Natural killer cell treated with Interleukin-12 subunit alpha and Interleukin-12 subunit beta and Interleukin-15 and Interleukin-18, amount 100 ng/mL, for 72 hours (primary cell): Measurements from ENCODE around the gene FAM131A. TPM values are rescaled to one million over a fixed set of nuclear protein-coding genes. Genes with fewer than 3 reads are reported as not detected.

ENCODE experiments used
- ATAC-seq, 2 donors: fragments of 150-1000 bp; cut with Tn5 transposase in 1 of 2; sonication (Bioruptor Pico), chemical (Tn5 transposase) in 1 of 2; 2 replicates each; pipeline ENCODE4 v1.10.0; 2021
- DNase-seq: peaks from one replicate; pipeline ENCODE4 v3.0.0; 2022; ENCODE audit warnings: low spot score
- H3K27ac Mint-ChIP-seq, 2 donors: 1 replicate in 1 of 2; 2 replicates in 1 of 2; pipeline ENCODE4 v1.8.0; 2022; ENCODE audit warnings: mixed read lengths in 2 of 2, mild to moderate bottlenecking in 1 of 2, moderate library complexity in 1 of 2
- H3K27me3 Mint-ChIP-seq, 2 donors: 1 replicate in 1 of 2; 2 replicates in 1 of 2; pipeline ENCODE4 v1.8.0; 2022; ENCODE audit warnings: mixed read lengths in 2 of 2
- H3K36me3 Mint-ChIP-seq: one replicate; pipeline ENCODE4 v1.8.0; 2022; ENCODE audit warnings: mixed read lengths
- H3K4me1 Mint-ChIP-seq, 2 donors: 1 replicate in 1 of 2; 2 replicates in 1 of 2; pipeline ENCODE4 v1.8.0; 2022; ENCODE audit warnings: low read depth in 2 of 2, mixed read lengths in 2 of 2, mild to moderate bottlenecking in 1 of 2
- H3K4me3 Mint-ChIP-seq: one replicate; pipeline ENCODE4 v1.8.0; 2022; ENCODE audit warnings: mixed read lengths
- H3K9me3 Mint-ChIP-seq: 2 replicates; pipeline ENCODE4 v1.8.0; 2022; ENCODE audit warnings: mixed read lengths
- total RNA-seq, 2 donors: library from RNA; stranded (reverse); gene quantifications; one replicate each; pipeline ENCODE4 v1.2.3, GENCODE V29; 2022

Gene FAM131A
- 1 to 10 TPM; 3.2 to 5.8 TPM for total RNA-seq

- no peak for DNase-seq
- Mint-ChIP-seq H3K36me3 (peaks cover 18% of the 10 kb centered on the region), H3K9me3 (no peaks in the 10 kb centered on the region), H3K4me1 (peaks cover 52 to 57% of the 10 kb centered on the region in 2 donors), H3K27me3 (no peaks in the 10 kb centered on the region), H3K4me3 (peak within 1 kb of the TSS; percentile 86), H3K27ac (peak within 1 kb of the TSS in 1 of 2 donors; percentile 68)
- ATAC-seq, result no peak
Observed at GRCh38 chr3:184337399-184337714, at the start of gene FAM131A. Gene FAM131A (plus strand): TSS chr3:184337600. CDS start chr3:184337631, 31 bp downstream.

GRCh38 chr3:184289426-184289938 lies 47.9 kb upstream of the FAM131A start:
- no peak overlapping the region for H3K4me3 Mint-ChIP-seq
- peak; percentile 62 to 68 for ATAC-seq
- no peaks in the 10 kb centered on the region for H3K36me3 Mint-ChIP-seq
- H3K27ac Mint-ChIP-seq, result no peak overlapping the region
- no peaks in the 10 kb centered on the region for H3K4me1 Mint-ChIP-seq
- no peaks in the 10 kb centered on the region for H3K9me3 Mint-ChIP-seq
- no peak for DNase-seq
- H3K27me3 Mint-ChIP-seq, result peaks cover 12 to 13% of the 10 kb centered on the region in 2 donors

GRCh38 chr3:184290331-184290730 lies 47.1 kb upstream of the FAM131A start:
- ATAC-seq, result no peak
- no peak overlapping the region for H3K27ac Mint-ChIP-seq

GRCh38 chr3:184291044-184291737 lies 46.2 kb upstream of the FAM131A start:
- ATAC-seq (no peak), DNase-seq (no peak)
- H3K9me3 Mint-ChIP-seq, result no peaks in the 10 kb centered on the region
- H3K27ac Mint-ChIP-seq, result no peak overlapping the region
- H3K4me1 Mint-ChIP-seq, result no peaks in the 10 kb centered on the region
- H3K27me3 Mint-ChIP-seq, result peaks cover 4% of the 10 kb centered on the region in 2 donors
- no peak overlapping the region for H3K4me3 Mint-ChIP-seq
- H3K36me3 Mint-ChIP-seq, result no peaks in the 10 kb centered on the region

More at GRCh38 chr3:184290331-184290730, 47.1 kb upstream of the FAM131A start:
- Mint-ChIP-seq H3K9me3 (no peaks in the 10 kb centered on the region), H3K4me1 (no peaks in the 10 kb centered on the region), H3K27me3 (peaks cover 12% of the 10 kb centered on the region in 2 donors), H3K36me3 (no peaks in the 10 kb centered on the region), H3K4me3 (no peak overlapping the region)
- DNase-seq, result no peak

- no peak overlapping the region for H3K4me3 Mint-ChIP-seq
- no peaks in the 10 kb centered on the region for H3K4me1 Mint-ChIP-seq
- ATAC-seq, result peak in 1 of 2 donors; percentile 14
- H3K36me3 Mint-ChIP-seq, result no peaks in the 10 kb centered on the region
- H3K27me3 Mint-ChIP-seq, result peaks cover 0 to 2% of the 10 kb centered on the region in 2 donors
- no peaks in the 10 kb centered on the region for H3K9me3 Mint-ChIP-seq
- no peak overlapping the region for H3K27ac Mint-ChIP-seq
- no peak for DNase-seq
Observed at GRCh38 chr3:184291738-184292445, 45.5 kb upstream of the FAM131A start.

- Mint-ChIP-seq H3K27ac (no peak overlapping the region), H3K36me3 (no peaks in the 10 kb centered on the region), H3K9me3 (no peaks in the 10 kb centered on the region), H3K4me1 (peaks cover 17 to 18% of the 10 kb centered on the region in 2 donors), H3K27me3 (peaks cover 0 to 2% of the 10 kb centered on the region in 2 donors), H3K4me3 (no peak overlapping the region)
- DNase-seq (no peak), ATAC-seq (no peak)
Observed at GRCh38 chr3:184295771-184296170, 41.6 kb upstream of the FAM131A start.

GRCh38 chr3:184296616-184297015 lies 40.8 kb upstream of the FAM131A start:
- Mint-ChIP-seq H3K4me1 (peaks cover 20 to 23% of the 10 kb centered on the region in 2 donors), H3K27me3 (peaks cover 0 to 2% of the 10 kb centered on the region in 2 donors), H3K27ac (no peak overlapping the region), H3K36me3 (peaks cover 3% of the 10 kb centered on the region), H3K4me3 (peak overlapping the region; percentile 39), H3K9me3 (no peaks in the 10 kb centered on the region)
- DNase-seq (no peak), ATAC-seq (no peak)

- peaks cover 19% of the 10 kb centered on the region for H3K36me3 Mint-ChIP-seq
- DNase-seq (peak; percentile 98), ATAC-seq (peak; percentile 98 to 99)
- H3K27ac Mint-ChIP-seq, result peak within 1 kb of the TSS; percentile 61 to 94
- peak within 1 kb of the TSS; percentile 96 for H3K4me3 Mint-ChIP-seq
- peaks cover 0 to under 1% of the 10 kb centered on the region in 2 donors for H3K27me3 Mint-ChIP-seq
- peaks cover 26 to 27% of the 10 kb centered on the region in 2 donors for H3K4me1 Mint-ChIP-seq
- no peaks in the 10 kb centered on the region for H3K9me3 Mint-ChIP-seq
Observed at GRCh38 chr3:184298759-184299487, 38.5 kb upstream of the FAM131A start, which contains the start of gene PSMD2. Gene PSMD2 (plus strand): TSS chr3:184299241. CDS start chr3:184299267, 26 bp downstream.

GRCh38 chr3:184299488-184300377 lies 37.7 kb upstream of the FAM131A start:
- H3K4me1 Mint-ChIP-seq, result peaks cover 26 to 29% of the 10 kb centered on the region in 2 donors
- H3K27me3 Mint-ChIP-seq, result no peaks in the 10 kb centered on the region
- H3K36me3 Mint-ChIP-seq, result peaks cover 24% of the 10 kb centered on the region
- DNase-seq, result no peak
- no peaks in the 10 kb centered on the region for H3K9me3 Mint-ChIP-seq
- no peak for ATAC-seq
- peak overlapping the region; percentile 96 for H3K4me3 Mint-ChIP-seq
- H3K27ac Mint-ChIP-seq, result peak overlapping the region; percentile 61 to 94

GRCh38 chr3:184300378-184300720 lies 37.1 kb upstream of the FAM131A start:
- no peak for ATAC-seq
- no peaks in the 10 kb centered on the region for H3K9me3 Mint-ChIP-seq
- peak overlapping the region; percentile 96 for H3K4me3 Mint-ChIP-seq
- peak overlapping the region; percentile 61 to 94 for H3K27ac Mint-ChIP-seq
- peaks cover 26 to 29% of the 10 kb centered on the region in 2 donors for H3K4me1 Mint-ChIP-seq
- no peak for DNase-seq
- H3K36me3 Mint-ChIP-seq, result peaks cover 24% of the 10 kb centered on the region
- H3K27me3 Mint-ChIP-seq, result no peaks in the 10 kb centered on the region

GRCh38 chr3:184305577-184305976 lies 31.8 kb upstream of the FAM131A start:
- Mint-ChIP-seq H3K4me1 (peaks cover 10 to 15% of the 10 kb centered on the region in 2 donors), H3K9me3 (no peaks in the 10 kb centered on the region), H3K4me3 (no peak overlapping the region), H3K27me3 (no peaks in the 10 kb centered on the region), H3K36me3 (peaks cover 51% of the 10 kb centered on the region), H3K27ac (no peak overlapping the region)
- no peak for ATAC-seq
- no peak for DNase-seq

GRCh38 chr3:184306341-184306972 lies 30.9 kb upstream of the FAM131A start:
- no peaks in the 10 kb centered on the region for H3K27me3 Mint-ChIP-seq
- H3K36me3 Mint-ChIP-seq, result peaks cover 50% of the 10 kb centered on the region
- H3K27ac Mint-ChIP-seq, result no peak overlapping the region
- H3K9me3 Mint-ChIP-seq, result no peaks in the 10 kb centered on the region
- no peak overlapping the region for H3K4me3 Mint-ChIP-seq
- ATAC-seq (no peak), DNase-seq (no peak)
- H3K4me1 Mint-ChIP-seq, result peaks cover 4 to 10% of the 10 kb centered on the region in 2 donors
